SU-DHL-6 (cell line): ENCODE data around the gene NKAIN4.

ENCODE experiments used
- H2AFZ ChIP-seq: fragments of 200-600 bp; sonication (generic); 2 replicates; pipeline ENCODE4 v1.6.1; 2014; ENCODE audit warnings: low read depth, mild to moderate bottlenecking, moderate library complexity, mixed read lengths, antibody characterized with exemption, low read length; ENCODE audit not compliant: severe bottlenecking
- H3F3A ChIP-seq: fragments of 200-600 bp; shearing (Covaris generic); 2 replicates; pipeline ENCODE4 v1.6.0; 2016; ENCODE audit warnings: antibody characterized with exemption, mild to moderate bottlenecking; ENCODE audit not compliant: insufficient read depth
- H3K27ac ChIP-seq: fragments of 200-600 bp; sonication (generic); 2 replicates; pipeline ENCODE4 v1.5.1; 2016; ENCODE audit warnings: low read depth, mild to moderate bottlenecking, low read length, moderate library complexity, mixed read lengths
- H3K27me3 ChIP-seq: fragments of 200-600 bp; sonication (generic), shearing (Covaris generic); 2 replicates; pipeline ENCODE4 v1.6.0; 2014; ENCODE audit warnings: mild to moderate bottlenecking, low read length
- H3K36me3 ChIP-seq: fragments of 200-600 bp; sonication (generic); 2 replicates; pipeline ENCODE4 v1.6.1; 2014; ENCODE audit warnings: mild to moderate bottlenecking, low read length, mixed read lengths
- H3K4me2 ChIP-seq: fragments of 300-600, 200-600 bp; shearing (Covaris generic), sonication (generic); 2 replicates; pipeline ENCODE4 v1.6.0; 2014; ENCODE audit warnings: low read length, low read depth, mild to moderate bottlenecking; ENCODE audit not compliant: poor library complexity, severe bottlenecking
- H3K4me3 ChIP-seq: fragments of 200-600 bp; sonication (generic); 2 replicates; pipeline ENCODE4 v1.5.1; 2014; ENCODE audit warnings: antibody characterized with exemption, low read length, mild to moderate bottlenecking, mixed read lengths; ENCODE audit not compliant: insufficient read depth, poor library complexity, severe bottlenecking
- H3K79me2 ChIP-seq: fragments of 200-600 bp; sonication (generic); 2 replicates; pipeline ENCODE4 v1.6.1; 2014; ENCODE audit warnings: mild to moderate bottlenecking, low read length, moderate library complexity; ENCODE audit not compliant: insufficient read depth
- H3K9ac ChIP-seq: fragments of 200-600 bp; sonication (generic); 2 replicates; pipeline ENCODE4 v1.7.0; 2014; ENCODE audit warnings: mild to moderate bottlenecking, low read length
- H3K9me2 ChIP-seq: fragments of 200-600 bp; sonication (generic); replicated peaks from 2 replicates; pipeline ENCODE4 v1.6.1; 2014; ENCODE audit warnings: low read length; ENCODE audit not compliant: insufficient read depth
- H3K9me3 ChIP-seq: fragments of 200-600 bp; sonication (generic); 2 replicates; pipeline ENCODE4 v1.6.1; 2014; ENCODE audit warnings: low read length, mixed read lengths; ENCODE audit not compliant: insufficient read depth
- H4K20me1 ChIP-seq: fragments of 200-600 bp; sonication (generic); 2 replicates; pipeline ENCODE4 v1.6.1; 2014; ENCODE audit warnings: low read depth, mild to moderate bottlenecking, antibody characterized with exemption, low read length, moderate library complexity, mixed read lengths
- EZH2phosphoT487 ChIP-seq: fragments of 200-600 bp; sonication (generic), shearing (Covaris generic); conservative IDR thresholded peaks from 2 replicates; pipeline ENCODE4 v1.6.1; 2018; ENCODE audit warnings: mild to moderate bottlenecking, antibody characterized with exemption, low read length, moderate library complexity, mixed read lengths
- TF ChIP-seq, protein P1 (sequence below): fragments of 200-600 bp; sonication (generic); IDR thresholded peaks from one replicate; pipeline ENCODE4 v1.5.1; 2017; ENCODE audit warnings: antibody characterized with exemption, mild to moderate bottlenecking, low read length, moderate library complexity; ENCODE audit not compliant: insufficient read depth, poor library complexity, severe bottlenecking

Gene NKAIN4

GRCh38 chr20:63296531-63297299 lies 42.5 kb upstream of the NKAIN4 start:
- Histone ChIP-seq H3K27me3 (no peaks in the 10 kb centered on the region), H3K9ac (no peak overlapping the region), H4K20me1 (no peaks in the 10 kb centered on the region), H3K9me2 (no peaks in the 10 kb centered on the region), H3K9me3 (no peaks in the 10 kb centered on the region), H3F3A (no peaks in the 10 kb centered on the region), H3K79me2 (no peaks in the 10 kb centered on the region), H3K4me2 (no peak overlapping the region), H3K4me3 (no peak overlapping the region), H2AFZ (no peak overlapping the region), H3K36me3 (no peaks in the 10 kb centered on the region), H3K27ac (no peak overlapping the region)
- TF ChIP-seq, protein P1, sequence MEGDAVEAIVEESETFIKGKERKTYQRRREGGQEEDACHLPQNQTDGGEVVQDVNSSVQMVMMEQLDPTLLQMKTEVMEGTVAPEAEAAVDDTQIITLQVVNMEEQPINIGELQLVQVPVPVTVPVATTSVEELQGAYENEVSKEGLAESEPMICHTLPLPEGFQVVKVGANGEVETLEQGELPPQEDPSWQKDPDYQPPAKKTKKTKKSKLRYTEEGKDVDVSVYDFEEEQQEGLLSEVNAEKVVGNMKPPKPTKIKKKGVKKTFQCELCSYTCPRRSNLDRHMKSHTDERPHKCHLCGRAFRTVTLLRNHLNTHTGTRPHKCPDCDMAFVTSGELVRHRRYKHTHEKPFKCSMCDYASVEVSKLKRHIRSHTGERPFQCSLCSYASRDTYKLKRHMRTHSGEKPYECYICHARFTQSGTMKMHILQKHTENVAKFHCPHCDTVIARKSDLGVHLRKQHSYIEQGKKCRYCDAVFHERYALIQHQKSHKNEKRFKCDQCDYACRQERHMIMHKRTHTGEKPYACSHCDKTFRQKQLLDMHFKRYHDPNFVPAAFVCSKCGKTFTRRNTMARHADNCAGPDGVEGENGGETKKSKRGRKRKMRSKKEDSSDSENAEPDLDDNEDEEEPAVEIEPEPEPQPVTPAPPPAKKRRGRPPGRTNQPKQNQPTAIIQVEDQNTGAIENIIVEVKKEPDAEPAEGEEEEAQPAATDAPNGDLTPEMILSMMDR: no peak
- TF ChIP-seq EZH2phosphoT487: no peak

GRCh38 chr20:63295846-63296245 lies 41.6 kb upstream of the NKAIN4 start:
- Histone ChIP-seq H3F3A (no peaks in the 10 kb centered on the region), H3K36me3 (no peaks in the 10 kb centered on the region), H3K4me3 (no peak overlapping the region), H3K9ac (no peak overlapping the region), H3K27me3 (no peaks in the 10 kb centered on the region), H3K9me3 (no peaks in the 10 kb centered on the region), H3K9me2 (no peaks in the 10 kb centered on the region), H4K20me1 (no peaks in the 10 kb centered on the region), H3K27ac (no peak overlapping the region), H3K79me2 (no peaks in the 10 kb centered on the region), H3K4me2 (no peak overlapping the region), H2AFZ (no peak overlapping the region)
- no peak for TF ChIP-seq EZH2phosphoT487
- TF ChIP-seq, protein P1: no peak

DNA sequence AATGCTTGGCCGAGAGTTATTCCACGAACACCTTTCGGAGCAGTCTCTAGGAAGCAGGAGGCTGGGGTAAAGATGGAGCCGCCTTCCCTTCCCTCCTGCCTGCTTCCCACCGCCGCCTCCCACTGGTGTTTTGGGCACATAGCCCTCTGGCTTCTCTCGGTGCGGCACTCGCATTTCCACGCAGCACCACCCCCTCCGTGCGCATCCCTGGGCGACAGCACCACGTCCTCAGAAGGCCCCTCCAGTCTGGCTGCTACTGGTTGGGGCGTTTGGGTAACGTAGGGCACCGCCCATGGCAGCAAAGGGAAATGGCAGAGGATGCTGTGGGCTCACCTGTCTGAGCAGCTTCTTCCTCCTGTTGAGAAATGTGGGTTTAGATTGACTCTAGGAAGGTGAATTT lies 41.2 kb upstream of the NKAIN4 start:
- TF ChIP-seq EZH2phosphoT487: no peak
- TF ChIP-seq, protein P1: no peak
- Histone ChIP-seq H3K4me3 (no peak overlapping the region), H3K27ac (no peak overlapping the region), H3K9me3 (no peaks in the 10 kb centered on the region), H2AFZ (no peak overlapping the region), H3K9ac (no peak overlapping the region), H4K20me1 (no peaks in the 10 kb centered on the region), H3K36me3 (no peaks in the 10 kb centered on the region), H3F3A (no peaks in the 10 kb centered on the region), H3K9me2 (no peaks in the 10 kb centered on the region), H3K27me3 (no peaks in the 10 kb centered on the region), H3K4me2 (no peak overlapping the region), H3K79me2 (no peaks in the 10 kb centered on the region)
